Measurements from ENCODE around the gene ZNF557. TPM values are rescaled to one million over a fixed set of nuclear protein-coding genes. Genes with fewer than 3 reads are reported as not detected.

The ZNF557 gene
- total and polyA plus RNA-seq, 8 donors: 1.3 to 41.4 (median 7.9) TPM

- H3K4me3 ChIP-seq: peak overlapping the region in 2 of 4 donors; percentile 51 to 77
- no peak for DNase-seq
- intact Hi-C loops (cut with DNase I; ENCODE audit: low total_unique reads): no loop called here
- peaks cover 6 to 39% (median 23%) of the 10 kb centered on the region in 4 donors for H3K9me3 ChIP-seq
- H3K36me3 ChIP-seq: peaks cover 0 to 10% (median 2%) of the 10 kb centered on the region in 4 donors
- no peak for TF ChIP-seq POLR2A (IDR thresholded peaks at IDR 0.05)
- TF ChIP-seq POLR2AphosphoS5 (IDR thresholded peaks at IDR 0.05): no peak
- TF ChIP-seq CTCF (IDR thresholded peaks at IDR 0.05): no peak
- TF ChIP-seq EP300 (IDR thresholded peaks at IDR 0.05): no peak
- H3K27ac ChIP-seq: peak overlapping the region in 1 of 5 donors; percentile 96
- 96 to 100% (median 98%) methylated on average over 3 of the region's 3 CpGs for WGBS, 5 donors
- H3K4me1 ChIP-seq: peaks cover 18 to 34% (median 26%) of the 10 kb centered on the region in 4 donors
- no peaks in the 10 kb centered on the region for H3K27me3 ChIP-seq
Observed at GRCh38 chr19:7098096-7098495, 28.6 kb downstream of the ZNF557 start.

GRCh38 chr19:7098701-7099596, 29.4 kb downstream of the ZNF557 start:
- WGBS, 5 donors: 0 to 1% (median 0%) methylated on average over 75 to 78 of the region's 78 CpGs
- intact Hi-C loops (cut with DNase I; ENCODE audit: low total_unique reads): no loop called here
- peaks cover 18 to 34% (median 26%) of the 10 kb centered on the region in 4 donors for H3K4me1 ChIP-seq

GRCh38 chr19:7099597-7099921, 30.1 kb downstream of the ZNF557 start:
- intact Hi-C loops (cut with DNase I; ENCODE audit: low total_unique reads): no loop called here
- no peak for DNase-seq
- Histone ChIP-seq H3K27ac (peak overlapping the region; percentile 95 to 97 (median 96)), H3K36me3 (peaks cover 0 to 10% (median 2%) of the 10 kb centered on the region in 4 donors), H3K27me3 (no peaks in the 10 kb centered on the region), H3K9me3 (peaks cover 4 to 24% (median 16%) of the 10 kb centered on the region in 4 donors), H3K4me1 (peaks cover 18 to 34% (median 26%) of the 10 kb centered on the region in 4 donors), H3K4me3 (peak overlapping the region; percentile 51 to 77 (median 58))
- TF ChIP-seq CTCF (IDR thresholded peaks at IDR 0.05) (no peak), POLR2A (IDR thresholded peaks at IDR 0.05) (no peak), POLR2AphosphoS5 (IDR thresholded peaks at IDR 0.05) (no peak), EP300 (IDR thresholded peaks at IDR 0.05) (no peak)
- 8 to 20% (median 12%) methylated on average over 6 to 9 of the region's 9 CpGs for WGBS, 5 donors

More at GRCh38 chr19:7098701-7099596, 29.4 kb downstream of the ZNF557 start:
- H3K27me3 ChIP-seq: no peaks in the 10 kb centered on the region
- H3K4me3 ChIP-seq: peak overlapping the region; percentile 51 to 77 (median 58)
- H3K36me3 ChIP-seq: peaks cover 0 to 10% (median 2%) of the 10 kb centered on the region in 4 donors
- peak; percentile 92 to 98 for DNase-seq
- H3K27ac ChIP-seq: peak overlapping the region; percentile 95 to 97 (median 96)
- TF ChIP-seq POLR2AphosphoS5 (IDR thresholded peaks at IDR 0.05): peak in 2 of 3 donors; percentile 66 to 72
- TF ChIP-seq CTCF (IDR thresholded peaks at IDR 0.05): no peak
- H3K9me3 ChIP-seq: peaks cover 6 to 30% (median 19%) of the 10 kb centered on the region in 4 donors

- Histone ChIP-seq H3K4me3 (no peak overlapping the region), H3K4me1 (peaks cover 18 to 34% (median 26%) of the 10 kb centered on the region in 4 donors), H3K36me3 (no peaks in the 10 kb centered on the region), H3K27ac (no peak overlapping the region), H3K9me3 (peaks cover 0 to 3% (median 0%) of the 10 kb centered on the region in 4 donors), H3K27me3 (no peaks in the 10 kb centered on the region)
- TF ChIP-seq POLR2A (IDR thresholded peaks at IDR 0.05) (no peak), POLR2AphosphoS5 (IDR thresholded peaks at IDR 0.05) (no peak), CTCF (IDR thresholded peaks at IDR 0.05) (no peak), EP300 (IDR thresholded peaks at IDR 0.05) (no peak)
- intact Hi-C loops (cut with DNase I; ENCODE audit: low total_unique reads): loop anchor here (2.0 kb wide), 1 partner anchor 237 kb away; no protein-coding TSS in a partner anchor
- no peak for DNase-seq
- 25 to 45% (median 37%) methylated on average over 19 of the region's 19 CpGs for WGBS, 5 donors
Observed at GRCh38 chr19:7101498-7102253, 32.2 kb downstream of the ZNF557 start.

Measured in stomach (tissue), 9 donors.